CD4-positive, alpha-beta T cell treated with Interleukin-17A for 4 hours (primary cell): ENCODE results near the gene SH3PXD2B.
"Not testable (repeated sequence)": the region's sequence is repeated elsewhere in the genome, so short reads cannot be mapped to it uniquely, and the experiment has no call there.

Source experiments
- DNase-seq: peaks from one replicate; pipeline ENCODE4 v3.0.0-alpha.2; 2020; ENCODE audit warnings: mixed read lengths

SH3PXD2B gene

GRCh38 chr5:172362755-172363154, 91.6 kb downstream of the SH3PXD2B start:
- no peak for DNase-seq

GRCh38 chr5:172361566-172362238, 92.6 kb downstream of the SH3PXD2B start:
- no peak for DNase-seq

GRCh38 chr5:172358345-172358744, 96.0 kb downstream of the SH3PXD2B start:
- DNase-seq, result no peak

- DNase-seq, result no peak
These were observed 97.8 kb downstream of the SH3PXD2B start for GRCh38 chr5:172356527-172356926.

GRCh38 chr5:172356047-172356446, 98.3 kb downstream of the SH3PXD2B start:
- no peak for DNase-seq

- DNase-seq, result no peak
These were observed 100.5 kb downstream of the SH3PXD2B start for GRCh38 chr5:172353846-172354245.

- DNase-seq, result no peak
These were observed 101.0 kb downstream of the SH3PXD2B start for GRCh38 chr5:172353271-172353812.

GRCh38 chr5:172352526-172352925, 101.8 kb downstream of the SH3PXD2B start:
- DNase-seq, result not testable (repeated sequence)

GRCh38 chr5:172351240-172351778, 103.0 kb downstream of the SH3PXD2B start:
- DNase-seq, result no peak

- DNase-seq, result no peak
These were observed 103.8 kb downstream of the SH3PXD2B start for GRCh38 chr5:172350212-172351181.

- DNase-seq, result not testable (repeated sequence)
These were observed 105.6 kb downstream of the SH3PXD2B start for GRCh38 chr5:172348733-172349132.

- no peak for DNase-seq
These were observed 106.2 kb downstream of the SH3PXD2B start for GRCh38 chr5:172348084-172348483.

- no peak for DNase-seq
These were observed 106.8 kb downstream of the SH3PXD2B start for GRCh38 chr5:172347496-172348052.

GRCh38 chr5:172345881-172346280, 108.4 kb downstream of the SH3PXD2B start:
- no peak for DNase-seq

GRCh38 chr5:172344855-172345409, 109.4 kb downstream of the SH3PXD2B start:
- DNase-seq, result no peak

GRCh38 chr5:172343741-172344140, 110.6 kb downstream of the SH3PXD2B start:
- no peak for DNase-seq

GRCh38 chr5:172342918-172343317, 111.4 kb downstream of the SH3PXD2B start:
- no peak for DNase-seq

GRCh38 chr5:172339264-172340180, 114.8 kb downstream of the SH3PXD2B start:
- no peak for DNase-seq

GRCh38 chr5:172336676-172337285, 117.5 kb downstream of the SH3PXD2B start:
- DNase-seq, result no peak

- no peak for DNase-seq
These were observed 118.1 kb downstream of the SH3PXD2B start for GRCh38 chr5:172336264-172336663.

GRCh38 chr5:172335721-172336120, 118.6 kb downstream of the SH3PXD2B start:
- DNase-seq, result no peak
